Measurements from ENCODE around the gene STIP1.

The STIP1 gene

DNA sequence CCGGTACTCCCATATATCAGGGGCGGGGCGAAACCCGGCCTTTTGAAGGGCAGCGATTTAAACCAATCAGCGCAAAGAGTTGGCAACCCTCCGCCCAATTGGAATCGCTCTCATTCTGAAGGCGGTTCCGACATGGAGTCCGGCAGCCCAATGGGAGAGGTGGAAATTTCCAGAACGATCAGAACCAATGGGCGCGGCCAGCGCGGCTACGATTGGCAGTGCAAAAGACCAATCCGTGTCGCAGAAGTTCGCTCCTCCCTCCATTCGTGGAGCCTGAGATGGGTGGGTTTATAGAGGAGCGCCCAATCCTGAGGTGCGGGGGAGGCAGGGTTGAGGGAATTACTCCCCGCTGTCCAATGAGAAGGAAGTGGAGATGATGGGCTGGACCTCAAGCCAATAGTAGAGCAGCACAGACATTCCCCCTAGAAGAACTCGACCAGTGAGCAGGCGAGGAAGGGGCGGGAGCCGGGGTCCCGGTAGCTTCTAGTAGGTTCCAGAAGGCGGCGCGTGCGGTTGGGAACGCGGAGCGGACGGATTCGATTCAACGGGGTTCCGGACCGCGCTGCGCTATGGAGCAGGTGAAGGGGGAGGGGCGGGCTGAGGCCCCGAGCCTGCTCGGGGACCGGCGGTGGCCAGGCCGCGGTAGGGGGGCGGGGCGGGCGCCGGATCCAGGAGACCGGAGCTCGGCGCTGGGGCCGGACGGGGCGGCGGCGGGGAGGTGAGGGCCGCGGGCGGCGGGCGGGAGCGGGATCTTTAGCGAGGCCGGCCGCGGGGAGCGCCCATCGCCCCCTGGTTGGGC lies at the start of gene STIP1:
STIP1 (plus strand) TSS at position 479 of the 799 bp plus-strand sequence; CDS start at position 570, 91 bp downstream.
- peak; percentile 99 for DNase-seq

DNA sequence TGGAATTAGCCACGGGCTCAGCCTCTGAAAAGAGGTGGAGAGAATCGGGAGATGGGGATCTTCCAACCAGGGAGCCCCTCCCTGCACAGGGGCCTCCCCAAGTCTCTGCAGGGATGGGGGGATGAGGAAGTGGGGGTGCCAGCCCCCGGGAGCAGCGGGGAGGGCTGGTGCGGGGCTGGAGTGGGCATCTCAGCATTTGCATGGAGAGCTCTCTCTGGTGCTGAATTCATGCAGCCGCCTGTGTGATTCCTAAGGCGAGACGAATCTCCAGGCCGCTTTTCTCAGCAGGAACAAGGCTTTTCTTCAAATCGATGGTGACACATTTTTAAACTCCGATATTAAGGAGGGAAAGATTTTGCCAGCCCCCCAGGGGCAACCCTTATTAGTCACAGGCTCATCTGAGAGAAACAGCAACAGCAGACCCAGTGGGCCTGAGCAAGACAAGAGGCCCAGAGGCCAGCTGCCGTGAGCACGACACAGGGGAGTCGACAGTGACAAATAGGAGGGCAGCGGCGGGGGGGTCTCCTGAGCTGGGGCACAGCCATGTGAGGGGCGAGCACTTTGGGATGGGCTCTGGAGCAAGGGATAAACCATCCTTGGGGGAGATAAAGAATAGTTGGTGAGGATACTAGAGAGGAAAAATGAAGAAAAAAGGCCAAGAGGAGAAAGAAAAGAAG lies 49.1 kb upstream of the STIP1 start:
- DNase-seq: no peak

DNA sequence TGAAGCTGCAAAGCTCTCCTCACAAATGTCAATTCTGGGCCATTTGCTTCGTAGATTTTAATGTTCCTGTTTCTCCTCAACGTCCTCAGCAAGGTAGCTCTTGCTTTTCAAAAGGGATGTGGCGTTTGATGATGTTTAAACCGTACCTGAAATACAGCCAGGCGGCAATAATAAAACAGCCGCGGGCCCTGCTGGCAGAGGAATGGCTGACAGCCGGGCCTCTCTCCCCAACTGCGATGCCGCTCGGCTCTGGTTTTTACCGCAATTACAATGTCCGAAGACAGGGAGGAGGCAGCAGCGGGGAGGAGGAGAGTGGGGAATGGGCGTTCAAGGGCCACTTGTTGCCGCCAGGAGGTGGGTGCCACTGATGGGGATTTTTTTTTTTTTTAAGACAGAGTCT lies 47.6 kb upstream of the STIP1 start:
- DNase-seq: no peak

DNA sequence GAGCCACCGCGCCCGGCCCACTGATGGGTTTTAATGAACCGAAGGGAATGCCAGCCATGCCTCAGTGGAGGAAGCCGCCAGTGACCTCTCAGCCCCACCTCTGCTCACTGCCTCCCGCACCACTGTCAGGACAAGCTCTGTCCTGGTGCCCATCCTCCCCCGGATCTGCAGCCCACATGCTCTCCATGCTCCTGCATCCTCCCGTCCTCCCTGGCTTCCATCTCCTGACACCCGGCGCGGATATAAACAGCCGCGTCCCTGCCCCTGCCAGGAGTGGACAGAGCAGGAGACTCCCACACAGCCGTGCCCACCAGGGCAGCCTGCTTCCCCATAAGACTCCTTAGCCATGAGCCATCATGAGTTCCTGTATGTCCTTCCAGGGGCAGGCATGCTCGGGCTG lies 46.9 kb upstream of the STIP1 start:
- DNase-seq: no peak

DNA sequence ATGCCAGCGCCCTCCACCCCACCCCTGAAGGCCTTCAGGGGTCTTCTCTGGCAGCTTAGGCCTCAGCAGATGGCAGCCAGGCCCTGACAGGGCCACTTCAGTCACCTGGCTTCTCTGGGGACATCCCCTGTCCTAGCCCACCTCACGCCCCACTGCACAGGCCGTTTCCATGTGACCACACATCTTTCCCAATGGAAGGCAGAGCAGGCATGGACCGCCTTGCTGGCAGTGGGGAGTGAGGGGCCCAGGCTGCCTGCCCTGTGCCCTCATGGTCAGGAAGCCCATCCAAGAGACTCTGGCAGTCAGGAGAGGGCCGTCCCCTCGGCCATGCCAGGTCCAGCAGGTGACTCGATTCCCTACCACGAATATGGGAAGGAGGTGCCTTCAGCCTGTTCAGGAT lies 45.9 kb upstream of the STIP1 start:
- no peak for DNase-seq

DNA sequence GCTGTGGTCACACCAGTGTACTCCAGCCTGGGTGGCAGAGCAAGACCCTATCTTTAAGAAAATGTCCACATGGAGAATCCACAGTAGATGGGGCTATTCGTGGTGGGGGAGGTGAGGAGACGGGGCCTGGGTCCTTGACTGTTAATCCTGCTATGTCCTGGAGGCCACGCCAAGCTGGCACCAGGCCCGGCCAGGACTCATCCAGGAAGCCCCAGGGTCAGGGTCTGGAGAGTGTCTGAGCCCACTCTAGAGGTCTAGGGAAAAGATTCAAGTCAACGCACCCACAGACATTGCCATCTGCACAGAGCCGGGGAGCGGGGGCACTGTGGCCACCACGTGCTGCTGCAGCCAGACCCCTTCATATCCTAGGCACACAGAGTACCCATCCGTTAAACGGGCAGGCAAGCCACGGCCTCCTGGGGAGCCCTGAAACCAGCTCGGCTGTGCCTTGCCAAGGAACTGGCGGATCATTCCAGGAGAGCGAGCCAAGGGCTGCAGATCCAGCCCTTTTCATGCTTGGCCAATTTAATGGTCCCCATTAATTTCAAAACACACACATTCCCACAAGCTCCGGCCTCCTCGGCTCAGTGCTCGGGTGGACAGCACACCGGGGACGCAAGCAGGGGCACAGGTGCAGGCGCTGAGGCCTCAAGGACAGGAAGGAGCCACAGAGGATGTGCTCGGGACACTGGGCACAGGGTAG lies 44.7 kb upstream of the STIP1 start:
- no peak for DNase-seq

DNA sequence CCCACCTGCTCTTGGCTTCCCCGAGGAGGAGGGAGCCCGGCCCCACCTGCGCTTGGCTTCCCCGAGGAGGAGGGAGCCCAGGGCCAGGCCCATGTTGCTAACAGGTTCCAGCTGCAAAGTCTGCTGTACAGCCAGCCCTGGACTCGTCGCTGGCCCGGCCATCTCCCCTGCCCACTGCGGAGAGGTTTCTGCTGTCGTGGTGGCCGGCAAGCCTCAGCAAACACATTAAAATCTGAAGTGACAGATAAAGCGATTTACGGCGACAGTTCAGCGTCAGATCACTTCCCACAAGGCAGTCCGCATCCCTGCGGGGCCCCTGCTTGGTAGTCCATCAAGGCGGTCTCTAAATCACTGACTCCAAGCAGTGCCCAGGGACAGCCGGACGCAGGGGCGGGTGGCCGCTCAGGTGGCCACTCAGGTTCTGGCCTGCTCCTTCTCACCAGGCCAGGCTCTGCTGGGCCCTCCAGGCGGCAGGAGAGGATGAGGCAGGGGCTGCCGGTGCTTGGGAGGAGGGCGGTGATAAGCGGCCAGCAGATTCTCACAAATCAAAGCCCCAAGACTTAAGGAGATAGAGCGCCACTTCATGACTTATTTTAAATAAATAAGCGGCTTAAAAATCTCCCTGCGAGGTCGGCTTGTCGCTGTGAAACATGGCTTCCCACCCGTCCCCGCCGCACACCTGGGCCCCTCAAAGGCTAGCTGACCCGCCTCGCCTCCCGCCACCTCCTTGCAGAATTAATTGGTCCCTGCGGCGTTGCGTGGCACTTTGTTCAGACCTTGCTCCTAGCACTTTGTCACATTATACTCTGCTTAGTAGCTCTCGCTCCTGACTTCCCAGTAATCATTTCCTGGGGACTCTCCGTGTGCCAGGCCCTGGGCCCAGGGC lies 41.1 kb upstream of the STIP1 start:
- no peak for DNase-seq

DNA sequence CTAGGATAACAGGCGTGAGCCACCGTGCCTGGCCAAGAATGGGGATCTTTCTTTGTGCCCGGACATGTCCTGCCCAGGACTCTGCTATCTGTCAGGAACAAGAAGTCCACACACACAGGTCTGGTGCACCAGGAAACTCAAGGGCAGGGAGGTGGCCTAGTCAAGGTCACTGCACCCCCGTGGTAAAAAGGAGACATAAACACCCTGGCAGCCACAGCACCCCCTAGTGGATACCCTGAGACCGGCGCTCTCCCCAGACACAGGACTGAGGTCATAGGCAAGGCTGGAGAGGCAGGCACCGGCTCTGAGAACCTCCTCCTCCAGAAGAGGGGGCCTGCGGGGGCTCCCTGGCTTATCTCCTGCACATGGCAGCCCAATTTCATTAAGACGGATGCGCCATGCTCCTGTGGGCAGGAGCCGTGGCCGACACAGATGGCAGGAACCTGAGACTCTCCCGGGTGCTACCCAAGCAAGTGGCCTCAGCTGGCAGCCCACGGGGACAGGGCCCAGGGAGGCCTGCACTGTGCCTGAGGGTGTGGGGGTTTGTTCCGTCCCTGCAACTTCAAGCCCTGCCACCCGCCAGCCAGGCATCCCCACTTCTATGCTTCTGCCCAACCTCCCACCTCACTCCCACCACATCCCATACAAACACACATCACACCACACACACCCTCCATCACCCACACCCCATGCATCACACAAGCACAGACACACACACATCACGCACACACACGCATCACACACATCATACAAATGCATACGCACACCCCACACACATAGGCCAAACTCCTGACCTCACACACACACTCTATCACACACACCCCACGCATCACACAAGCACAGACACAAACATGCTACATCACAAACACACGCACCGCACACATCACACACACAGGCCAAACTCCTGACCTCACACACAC lies 39.7 kb upstream of the STIP1 start:
- DNase-seq: no peak

DNA sequence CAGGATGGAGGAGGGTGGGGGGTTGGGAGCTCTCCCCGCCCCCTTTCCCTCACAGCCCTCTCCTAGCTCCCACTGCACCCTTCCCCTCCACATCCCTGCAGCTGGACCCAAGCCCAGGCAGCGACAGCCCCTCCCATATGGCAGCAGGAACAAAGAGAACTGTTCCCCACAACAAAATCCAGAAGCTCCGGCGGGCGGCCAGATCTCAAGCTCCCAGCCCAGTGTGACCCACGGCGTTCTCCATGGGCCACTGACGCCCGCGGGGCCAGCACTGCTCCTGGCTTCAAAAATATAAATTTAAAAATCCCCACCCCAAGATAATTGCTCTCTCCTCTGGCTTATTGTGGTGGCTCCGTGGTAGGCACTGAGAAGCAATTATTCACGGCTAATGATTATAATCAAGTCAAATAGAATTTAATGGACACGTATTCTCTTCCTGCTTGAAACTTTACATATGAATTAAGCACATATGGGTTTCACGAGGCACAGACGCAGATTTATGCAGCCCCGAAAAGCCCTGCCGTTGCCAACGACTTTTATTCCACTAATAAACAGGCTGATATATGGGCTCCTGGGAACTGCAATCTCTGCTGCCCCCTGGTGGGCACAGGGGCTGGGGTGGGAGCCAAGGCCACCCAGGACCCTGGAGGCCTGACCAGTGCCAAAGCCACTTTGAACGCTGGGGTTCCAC lies 37.6 kb upstream of the STIP1 start:
- DNase-seq: no peak

DNA sequence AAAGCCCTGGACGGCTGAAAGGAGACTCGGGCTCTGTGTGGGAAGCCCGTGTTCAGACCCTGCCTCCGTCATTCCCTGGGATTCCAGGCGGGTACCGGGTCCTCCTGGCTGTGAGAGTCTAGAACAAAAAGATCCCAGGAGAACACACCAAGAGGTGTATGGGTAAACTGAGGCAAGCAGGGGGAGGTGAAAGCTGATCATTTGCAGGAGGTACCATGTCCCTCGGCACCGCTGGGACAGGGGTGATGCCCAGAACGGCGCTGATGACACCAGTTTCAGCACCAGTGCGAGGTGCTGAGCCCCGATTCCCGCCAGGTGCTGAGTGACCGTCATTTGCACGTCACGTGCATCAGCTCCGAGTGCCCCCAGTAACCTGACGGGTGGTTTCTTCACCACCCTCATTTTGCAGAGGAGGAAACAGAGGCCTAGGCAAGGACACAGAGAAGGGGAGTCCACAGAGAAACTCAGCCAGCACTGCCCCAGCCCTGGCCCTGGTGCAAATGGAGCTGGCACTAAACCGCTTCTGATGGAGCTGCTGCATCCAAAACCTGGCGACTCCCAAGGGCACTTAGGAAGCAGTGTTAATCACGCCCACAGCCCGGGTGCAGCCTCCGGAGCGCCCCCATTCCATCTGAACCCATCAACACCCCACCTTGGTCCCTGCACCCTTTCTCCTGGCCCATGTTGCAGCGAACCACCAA lies 36.9 kb upstream of the STIP1 start:
- no peak for DNase-seq

DNA sequence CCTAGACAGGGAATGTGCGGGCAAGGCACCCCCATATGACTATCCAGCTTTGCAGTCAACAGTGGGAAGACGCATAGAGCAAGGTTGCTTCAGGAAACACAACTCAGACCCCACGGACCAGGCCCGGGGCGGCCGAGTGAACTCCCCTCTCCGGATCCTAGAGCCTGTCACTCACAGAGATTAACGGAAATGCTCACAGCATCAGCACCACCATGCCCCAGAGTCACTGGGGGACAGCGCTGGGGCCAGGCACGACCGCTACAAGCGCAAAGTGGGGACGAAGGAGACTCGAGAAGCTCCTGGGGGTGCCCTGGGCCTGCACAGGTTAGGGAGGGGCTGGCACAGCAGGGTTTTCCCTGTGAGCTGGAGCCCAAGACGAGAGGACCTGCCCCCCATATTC lies 35.9 kb upstream of the STIP1 start:
- no peak for DNase-seq

DNA sequence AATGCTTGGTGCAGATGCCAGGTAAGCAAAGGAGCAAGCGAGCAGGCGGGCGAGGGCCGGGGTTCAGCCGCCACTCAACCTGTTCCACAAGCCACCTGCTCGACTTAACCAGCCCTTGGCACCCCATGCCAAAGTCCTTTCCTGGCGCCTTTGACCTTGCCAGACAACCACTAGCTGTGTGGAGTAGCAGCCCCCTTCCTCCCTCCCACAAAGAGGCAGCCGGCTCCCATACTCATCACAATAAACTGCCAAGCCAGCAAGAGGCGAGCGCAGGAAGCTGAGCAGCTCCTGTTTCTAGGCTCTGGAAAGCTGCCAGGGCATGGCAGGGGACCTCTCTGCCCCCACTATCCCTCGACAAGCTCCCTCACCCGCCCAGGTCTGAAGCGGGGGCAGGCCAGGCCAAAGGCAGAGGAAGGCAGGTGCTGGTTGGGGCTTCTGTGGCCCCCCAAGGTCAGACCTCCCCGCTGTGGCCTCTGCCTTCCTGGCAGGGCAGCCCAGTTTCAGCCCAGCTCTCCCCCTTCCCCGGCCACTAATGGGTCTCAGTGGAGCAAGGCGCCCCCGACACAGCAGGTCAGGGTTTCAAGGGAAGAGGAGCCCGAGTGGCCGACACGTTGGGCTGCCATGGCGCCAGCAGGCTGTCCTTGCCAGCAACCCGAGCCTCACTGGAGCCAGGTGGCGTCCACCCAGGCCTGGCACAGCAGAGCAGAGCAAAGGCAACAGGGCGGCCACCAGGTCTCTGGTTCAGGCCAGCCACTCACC lies 35.3 kb upstream of the STIP1 start:
- no peak for DNase-seq

DNA sequence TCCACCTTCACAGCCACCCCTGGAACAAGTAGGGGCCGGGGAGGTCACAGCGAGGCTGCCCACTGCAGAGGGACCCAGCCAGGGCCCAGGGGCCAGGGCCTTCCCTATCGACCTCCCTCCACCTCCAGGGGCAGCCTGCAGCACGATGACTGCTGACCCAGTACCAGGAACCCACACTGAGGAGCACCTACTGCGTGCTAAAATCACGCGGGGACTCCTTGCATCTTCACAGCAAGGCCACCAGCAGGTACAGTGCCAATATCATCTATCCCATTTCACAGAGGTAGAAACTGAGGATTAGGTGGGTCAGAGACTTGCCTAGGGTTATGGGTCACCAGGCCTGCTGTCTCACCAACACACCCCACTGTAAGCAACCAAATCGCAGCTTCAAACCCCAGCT lies 34.6 kb upstream of the STIP1 start:
- DNase-seq: no peak

DNA sequence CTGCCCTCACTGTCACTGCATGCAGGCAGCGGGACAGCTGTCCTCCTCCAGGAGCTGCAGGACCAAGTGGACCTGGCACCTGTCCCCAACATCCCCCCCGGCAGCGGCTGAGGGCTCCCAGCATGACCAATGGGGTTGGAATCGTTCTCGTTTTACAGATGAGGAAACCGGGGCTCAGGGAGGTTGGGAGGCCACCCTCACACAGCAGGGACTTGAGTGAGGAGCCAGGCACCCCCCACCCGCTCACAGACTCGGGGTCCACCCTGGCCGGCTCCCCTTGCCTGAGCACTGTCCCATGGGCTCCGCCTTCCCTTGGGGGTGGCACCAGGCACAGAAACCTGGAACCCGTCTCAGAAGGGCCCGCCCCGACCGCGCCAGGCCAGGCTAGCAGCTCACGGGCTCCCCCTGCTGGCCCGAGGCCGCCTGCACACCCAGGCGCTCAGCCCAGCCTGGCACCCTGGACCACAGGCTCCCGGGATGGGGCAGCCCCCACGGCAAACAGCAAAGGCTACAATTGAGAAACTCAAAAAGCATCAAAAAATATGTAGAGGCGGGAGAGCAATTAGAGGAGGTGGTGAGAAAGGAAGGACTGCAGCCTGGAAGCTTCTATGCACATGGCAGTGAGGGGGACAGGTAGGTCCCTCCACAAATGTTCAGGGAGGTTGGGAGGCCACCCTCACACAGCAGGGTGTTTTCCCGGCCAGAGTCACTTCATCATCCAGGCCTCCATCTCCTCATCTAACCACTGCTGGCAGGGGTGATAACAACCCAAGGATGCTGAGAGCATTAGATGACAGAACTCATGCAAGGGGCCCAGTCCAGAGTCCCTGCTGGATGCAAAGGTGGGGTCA lies 32.9 kb upstream of the STIP1 start:
- no peak for DNase-seq

DNA sequence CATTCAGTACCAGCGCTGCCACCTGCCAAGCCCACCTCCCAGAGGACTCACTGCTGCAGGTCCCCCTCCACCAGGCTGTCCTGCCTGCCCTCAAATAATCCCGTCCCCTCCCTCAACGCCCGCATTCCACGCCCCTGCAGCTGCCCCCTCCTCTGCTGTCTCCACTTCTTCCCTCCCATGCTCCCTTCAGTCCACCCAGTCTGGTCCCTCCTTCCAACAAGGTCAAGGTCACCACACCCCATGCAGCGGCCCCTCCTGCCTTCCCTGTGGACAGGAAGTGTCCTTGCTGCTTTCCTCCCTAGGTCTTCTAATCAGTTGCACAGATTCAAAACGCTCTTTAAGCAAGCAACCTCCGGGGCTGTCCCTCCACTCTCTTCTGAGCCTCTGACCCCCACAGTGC lies 32.2 kb upstream of the STIP1 start:
- DNase-seq: no peak

DNA sequence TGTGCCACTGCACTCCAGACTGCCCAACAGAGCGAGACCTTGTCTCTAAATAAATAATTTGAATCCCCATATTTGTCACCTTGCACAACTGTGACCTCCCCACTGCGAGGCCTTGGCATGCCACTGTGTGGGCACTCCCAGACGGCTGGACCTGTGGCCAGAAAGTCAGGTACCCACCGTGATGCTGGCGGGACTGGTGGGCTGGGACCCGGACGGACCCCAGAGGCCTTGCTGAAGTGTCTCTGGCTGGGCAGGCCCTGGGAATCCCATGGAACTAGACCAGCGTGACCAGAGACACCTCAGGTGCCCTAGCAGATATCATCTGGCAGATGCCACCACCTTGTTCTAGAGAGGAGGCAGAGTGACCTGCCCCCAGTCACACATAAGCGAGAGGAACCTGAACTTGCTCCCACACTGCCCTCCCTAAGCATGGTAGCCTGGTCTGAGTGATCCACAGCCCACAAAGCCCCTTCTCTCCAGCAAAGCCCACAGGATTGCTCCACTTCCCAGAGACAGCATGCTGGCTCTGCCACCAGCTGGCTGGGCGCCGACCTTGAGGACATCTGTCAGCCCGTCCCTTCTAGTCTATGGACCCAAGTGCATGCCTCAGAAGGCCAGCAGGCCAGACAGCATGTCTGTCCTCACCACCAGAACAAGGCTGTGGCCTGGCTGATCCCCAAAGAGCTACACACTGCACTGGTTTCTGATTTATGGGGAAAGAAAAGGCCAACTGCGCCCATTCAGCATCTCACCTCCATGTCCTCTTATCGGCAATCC lies 29.5 kb upstream of the STIP1 start:
- DNase-seq: no peak

DNA sequence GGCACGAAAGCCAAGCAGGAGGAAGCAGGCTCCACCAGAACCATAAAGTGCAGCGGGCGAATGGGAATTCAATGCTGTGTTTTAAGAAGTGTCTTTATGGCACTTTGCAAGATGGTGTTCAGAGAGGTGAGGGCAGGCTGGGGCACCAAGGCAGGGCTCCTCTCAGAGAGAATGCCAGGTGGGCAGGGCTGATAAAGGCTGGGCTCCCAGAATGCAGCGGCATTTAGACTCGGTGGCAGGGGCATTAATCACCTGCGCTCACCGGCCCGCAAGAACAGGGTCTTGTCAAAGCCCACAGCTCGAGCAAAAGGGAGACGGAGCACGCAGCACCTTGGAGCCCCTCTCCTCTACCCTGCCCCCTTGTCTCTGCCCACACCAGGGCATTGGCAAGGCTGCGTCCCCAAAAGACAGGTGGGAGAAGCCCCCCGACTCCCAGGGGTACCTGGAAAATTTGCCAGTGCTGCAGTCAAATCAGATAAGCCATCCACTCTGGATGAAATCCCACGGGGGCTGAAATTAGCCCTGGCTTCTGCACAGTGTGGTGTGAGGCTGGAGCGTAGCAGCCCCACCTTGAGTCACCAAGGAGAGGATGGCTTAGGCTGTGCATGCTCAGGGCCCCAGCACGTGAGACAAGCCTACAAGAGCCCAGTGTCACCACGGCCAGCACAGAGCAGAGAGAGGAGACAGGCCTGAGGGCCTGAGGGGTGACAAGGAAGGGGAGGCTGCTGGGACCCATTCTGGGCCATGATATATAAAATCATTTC lies 28.2 kb upstream of the STIP1 start:
- no peak for DNase-seq
